Measurements from ENCODE around the gene KREMEN1. TPM values are rescaled to one million over a fixed set of nuclear protein-coding genes. Genes with fewer than 3 reads are reported as not detected.

The KREMEN1 gene
- total RNA-seq, 1 donor from 2014 or later, result 0.68 TPM

DNA sequence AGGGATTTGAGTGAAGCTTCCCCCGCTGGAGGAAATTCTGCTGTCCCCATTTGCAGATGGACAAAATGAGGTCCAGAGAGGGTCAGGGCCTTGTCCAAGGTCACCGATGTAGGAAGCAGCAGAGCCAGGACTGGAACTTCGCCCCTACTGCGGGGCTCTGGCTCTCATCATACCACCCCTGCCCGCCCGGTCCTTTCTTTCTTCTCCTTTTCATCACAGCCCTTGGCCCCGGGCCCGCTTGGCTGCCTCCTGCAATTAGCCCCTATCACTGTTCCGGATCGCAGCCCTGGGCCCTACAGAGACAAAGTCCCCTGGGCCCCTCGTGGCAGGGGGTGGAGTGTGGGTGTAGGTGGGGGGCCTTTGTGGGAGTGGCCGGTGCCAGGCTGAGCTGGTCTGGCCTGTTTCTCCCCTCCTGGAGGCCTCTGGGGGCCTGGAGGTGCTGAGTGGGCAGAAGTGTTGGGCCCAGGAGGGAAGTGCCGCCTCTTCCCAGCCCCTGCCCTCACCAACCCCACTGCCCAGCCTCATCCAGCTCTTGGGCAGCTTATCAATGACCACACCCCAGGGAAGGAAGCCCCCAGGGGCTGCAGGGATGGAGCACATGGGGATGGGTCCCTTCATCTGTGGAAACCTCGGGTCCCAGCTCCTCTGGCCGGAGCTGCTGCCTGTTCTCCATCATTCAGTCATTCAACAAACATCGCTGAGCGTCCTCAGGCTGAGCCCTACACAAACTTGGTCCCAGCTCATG, 136.2 kb downstream of the KREMEN1 start:
- no peak for DNase-seq

DNA sequence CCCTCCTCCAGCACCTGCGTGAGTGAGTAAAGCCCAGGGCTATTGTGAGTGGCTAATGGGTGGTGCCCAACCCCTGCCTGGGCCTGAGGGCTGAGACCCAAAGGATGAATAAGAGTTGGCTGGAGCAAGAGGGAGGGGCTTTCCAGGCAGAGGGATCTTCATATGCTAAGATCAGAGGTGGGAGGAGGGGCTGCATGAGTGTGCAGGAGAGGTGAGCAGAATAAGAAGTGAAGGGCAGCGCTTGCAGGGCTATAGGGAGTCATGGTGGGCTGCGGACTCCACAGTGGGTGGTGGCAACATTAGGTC, 136.7 kb downstream of the KREMEN1 start:
- DNase-seq, result no peak

DNA sequence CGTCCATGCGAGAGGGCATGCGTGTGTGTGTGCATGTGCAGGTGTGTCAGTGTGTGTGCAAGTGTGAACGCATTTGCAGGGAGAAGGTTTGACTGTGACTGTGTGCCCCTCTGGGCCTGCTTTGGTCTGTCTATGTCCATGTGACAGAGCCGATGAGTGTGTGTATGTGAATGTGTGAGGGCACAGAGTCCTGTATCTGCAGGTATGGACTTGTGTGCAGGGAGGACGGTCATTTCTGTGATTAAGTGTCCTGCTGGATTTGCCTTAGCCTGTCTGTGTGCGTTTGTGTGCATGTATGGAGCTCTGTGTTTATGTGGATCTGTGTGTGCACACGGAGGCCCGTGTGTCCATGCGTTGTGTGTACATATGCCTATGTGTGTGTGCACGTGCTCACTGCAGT, 138.2 kb downstream of the KREMEN1 start:
- no peak for DNase-seq

DNA sequence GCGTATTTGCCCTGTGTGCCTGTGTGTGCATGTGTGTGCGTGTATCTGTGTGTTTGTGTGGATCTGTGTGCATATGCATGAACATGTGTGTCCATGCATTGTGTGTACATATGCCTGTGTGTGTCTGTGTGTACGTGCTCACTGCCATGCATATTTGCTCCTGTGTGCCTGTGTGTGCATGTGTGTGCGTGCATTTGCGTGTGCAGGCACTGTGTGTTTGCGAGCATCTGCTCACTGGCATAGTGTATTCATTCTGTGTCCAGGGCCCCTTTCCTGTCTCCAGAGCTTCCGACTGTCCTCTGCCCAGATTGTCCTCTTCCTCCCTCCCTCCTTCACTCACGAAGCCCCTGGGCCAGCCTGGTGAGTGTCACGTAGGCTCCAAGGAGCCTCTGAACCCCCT, 138.6 kb downstream of the KREMEN1 start:
- no peak for DNase-seq

DNA sequence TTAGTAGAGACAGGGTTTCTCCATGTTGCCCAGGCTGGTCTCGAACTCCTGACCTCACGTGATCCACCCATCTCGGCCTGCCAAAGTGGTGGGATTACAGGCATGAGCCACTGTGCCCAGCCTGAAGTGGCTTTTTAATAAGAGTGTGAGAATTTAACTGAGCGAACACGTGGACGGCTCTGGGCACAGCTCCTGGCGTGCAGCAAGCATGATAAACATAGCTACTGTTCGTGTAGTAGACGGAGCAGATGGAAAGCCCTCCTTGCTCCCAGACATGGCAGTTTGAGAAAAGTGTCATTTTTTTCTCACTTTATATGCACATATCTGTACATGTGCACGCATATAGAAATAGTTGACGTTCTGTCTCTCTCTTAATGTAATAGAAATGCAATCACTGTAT, 139.9 kb downstream of the KREMEN1 start:
- DNase-seq, result no peak

DNA sequence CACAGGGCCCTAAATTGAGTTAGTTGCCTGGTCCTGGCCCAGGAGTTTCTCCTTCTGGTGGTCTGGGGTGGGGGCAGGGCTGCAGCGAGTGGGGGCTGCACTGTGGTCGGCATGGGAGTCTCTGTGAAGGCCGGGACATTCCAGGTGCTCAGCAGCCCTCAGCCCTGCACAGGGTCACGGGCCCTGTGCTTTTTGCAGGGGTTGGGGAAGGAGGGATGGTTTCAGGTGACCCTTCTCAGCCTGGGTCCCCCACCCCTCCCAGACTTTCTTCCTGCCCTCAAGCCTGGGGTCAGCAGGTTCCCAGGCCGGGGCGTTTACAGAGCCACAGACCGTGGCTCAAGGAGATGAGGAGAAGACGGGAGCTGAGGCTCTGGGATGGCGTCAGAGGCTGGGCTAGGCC, 140.7 kb downstream of the KREMEN1 start:
- DNase-seq, result no peak

DNA sequence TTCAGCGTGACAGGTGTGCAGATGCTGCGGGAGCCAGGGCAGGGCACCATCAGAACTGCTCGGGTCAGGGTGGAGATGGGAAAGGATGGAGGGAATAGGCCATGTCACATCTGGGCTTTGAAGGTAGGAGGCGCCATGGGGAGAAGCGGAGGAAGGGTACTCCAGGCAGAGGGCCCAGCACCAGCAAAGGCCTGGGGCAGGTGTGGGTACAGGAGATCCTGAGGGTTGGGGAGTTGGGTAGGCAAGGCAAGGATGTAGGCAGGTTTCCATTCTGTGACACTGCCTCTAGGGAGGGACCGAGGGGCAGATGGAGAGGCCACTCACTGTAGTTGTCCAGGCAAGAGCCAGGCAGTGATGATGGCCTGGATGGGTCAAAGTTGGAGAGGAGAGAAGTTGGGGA, 141.4 kb downstream of the KREMEN1 start:
- no peak for DNase-seq

DNA sequence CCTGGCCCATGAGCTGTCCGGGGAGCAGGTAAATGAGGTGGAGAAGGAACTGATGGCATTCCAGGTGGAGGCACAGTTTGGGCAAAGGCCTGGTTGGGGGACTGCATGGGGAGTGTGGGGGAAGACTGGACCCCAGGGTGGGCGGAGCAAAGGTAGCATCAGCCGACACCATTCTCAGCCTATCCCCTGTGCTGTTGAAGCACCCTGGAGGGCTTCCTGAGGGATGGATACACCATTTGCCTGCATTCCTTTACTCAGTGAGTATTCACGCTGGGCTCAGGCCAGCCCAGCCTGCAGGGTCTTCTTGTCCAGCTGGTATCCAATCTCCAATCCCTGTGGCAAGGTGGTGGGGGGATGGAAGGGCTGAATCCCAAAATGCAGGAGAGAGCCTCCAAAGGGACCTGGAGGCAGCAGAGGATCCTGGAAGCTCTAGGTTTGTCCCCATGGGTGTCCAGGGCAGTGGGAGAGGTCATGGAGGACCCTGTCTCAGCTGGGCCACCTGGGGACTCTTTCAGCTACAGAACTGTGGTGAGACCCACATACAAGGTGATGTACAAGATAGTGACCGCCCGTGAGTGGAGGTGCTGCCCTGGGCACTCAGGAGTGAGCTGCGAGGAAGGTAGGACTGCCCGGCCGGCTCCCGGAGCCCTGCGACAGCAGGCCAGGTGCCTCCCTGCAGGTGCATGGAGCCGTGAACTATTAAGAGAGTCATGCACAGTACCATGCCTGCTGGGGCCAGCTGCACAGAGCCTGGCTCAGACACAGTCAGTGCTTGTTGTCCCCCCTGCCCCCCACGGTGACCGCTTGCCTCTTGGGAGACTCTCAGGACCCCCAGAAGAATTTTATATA, 142.4 kb downstream of the KREMEN1 start:
- no peak for DNase-seq

DNA sequence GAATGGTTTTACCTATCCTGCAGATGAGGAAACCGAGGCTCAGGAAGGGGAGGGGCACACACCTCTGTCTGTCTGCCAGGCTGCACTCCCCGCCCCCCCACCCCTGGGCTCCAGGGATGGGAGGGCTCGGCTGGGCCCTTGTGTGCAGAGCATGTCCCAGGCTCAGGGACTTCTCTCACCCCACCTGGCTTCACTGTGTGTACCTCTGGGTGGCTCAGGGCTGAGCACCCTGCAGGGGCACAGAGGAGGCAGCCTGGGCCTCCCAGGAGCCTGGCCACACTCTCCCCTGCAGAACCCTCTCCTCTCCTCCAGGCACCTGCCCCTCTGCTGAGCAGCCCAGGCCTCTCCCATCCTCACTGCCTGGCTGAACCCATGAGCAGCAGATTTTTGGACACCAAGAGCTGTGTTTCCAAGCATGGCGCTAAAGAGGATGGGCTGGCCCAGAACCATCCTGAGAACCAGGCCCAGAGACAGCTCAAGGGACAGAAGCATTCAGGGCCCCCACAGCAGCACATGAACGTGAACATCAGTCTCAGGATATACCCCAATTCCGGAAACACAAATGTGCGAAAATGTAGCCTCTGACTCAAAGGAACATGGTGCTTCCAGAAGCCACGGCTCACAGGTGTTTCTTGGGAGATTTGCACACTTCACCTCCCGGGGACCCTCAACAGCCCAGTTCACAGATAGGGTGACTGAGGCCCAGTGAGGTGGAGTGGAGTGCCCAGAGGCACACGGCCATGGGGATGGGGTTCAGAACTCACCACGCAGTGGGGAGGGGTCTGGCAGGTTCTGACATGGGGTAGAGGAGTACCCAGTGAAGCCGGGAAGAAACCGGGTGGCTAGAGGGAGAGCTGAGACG, 143.4 kb downstream of the KREMEN1 start:
- DNase-seq, result no peak

DNA sequence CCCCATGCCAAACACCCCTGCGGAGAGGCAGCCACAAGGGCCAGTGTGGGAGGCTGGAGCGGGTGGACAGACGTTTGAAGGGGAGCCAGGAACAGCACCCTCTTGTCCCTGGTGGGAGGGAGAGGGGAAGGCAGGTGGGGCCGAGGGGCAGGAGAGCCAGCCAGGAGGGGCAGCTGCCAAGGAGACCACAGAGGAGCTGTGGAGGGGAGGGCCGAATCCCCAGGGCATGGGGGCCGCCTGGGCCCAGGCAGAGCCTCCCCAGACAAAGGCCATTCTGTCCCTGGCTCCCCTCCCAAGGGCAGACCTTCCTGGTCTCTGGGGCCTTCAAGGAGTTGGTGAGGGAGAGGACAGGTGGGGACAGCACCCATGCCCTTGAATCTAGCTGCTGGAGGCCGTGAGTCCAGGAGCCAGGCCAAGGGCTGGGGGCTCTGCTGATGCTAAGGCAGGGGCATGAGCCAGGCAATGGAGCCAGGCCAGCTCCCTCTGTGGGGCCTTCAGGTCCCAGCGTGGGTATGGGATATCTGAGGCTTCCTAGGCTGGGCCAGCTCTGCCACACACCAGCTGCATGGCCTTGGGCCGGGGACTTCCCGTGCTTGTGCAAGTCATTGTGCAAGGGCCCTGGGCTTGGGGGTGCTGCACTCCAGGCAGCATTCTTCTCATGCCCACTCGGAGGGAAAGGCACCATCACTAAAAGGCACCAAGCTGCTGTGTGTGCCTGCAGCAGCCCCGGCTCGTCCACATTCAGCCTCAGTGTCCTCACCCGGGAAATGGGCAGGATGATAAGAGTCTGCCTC, 144.2 kb downstream of the KREMEN1 start:
- DNase-seq, result no peak

Other genes with a start within 250 kb of the KREMEN1 start
- gene ZNRF3, start 189.5 kb upstream of the KREMEN1 start, total RNA-seq, result 2.6 and 3.2 TPM in 2 replicates
- not detected in 2 replicates for gene C22orf31, start 11.2 kb upstream of the KREMEN1 start, total RNA-seq
- gene EMID1, start 132.9 kb downstream of the KREMEN1 start, total RNA-seq, result 2.9 and 6.1 TPM in 2 replicates
- gene RHBDD3, start 194.9 kb downstream of the KREMEN1 start, total RNA-seq, result 27.1 and 28.1 TPM in 2 replicates
- 153 and 156 TPM in 2 replicates for gene EWSR1, start 195.2 kb downstream of the KREMEN1 start, total RNA-seq
- gene GAS2L1, start 233.6 kb downstream of the KREMEN1 start, total RNA-seq, result 24.7 and 44.4 TPM in 2 replicates
- gene RASL10A, start 242.7 kb downstream of the KREMEN1 start, total RNA-seq, result 1.1 and 2.7 TPM in 2 replicates